Activated CD4-positive, alpha-beta T cell treated with anti-CD3 and anti-CD28 coated beads for 4 hours (primary cell): ENCODE measurements around the gene NUDT9.
"Not testable (repeated sequence)": the region's sequence is repeated elsewhere in the genome, so short reads cannot be mapped to it uniquely, and the experiment has no call there.

Experiments
- DNase-seq, 2 donors: peaks; one replicate each; pipeline ENCODE4 v3.0.0-alpha.2; 2020

The NUDT9 gene

DNA sequence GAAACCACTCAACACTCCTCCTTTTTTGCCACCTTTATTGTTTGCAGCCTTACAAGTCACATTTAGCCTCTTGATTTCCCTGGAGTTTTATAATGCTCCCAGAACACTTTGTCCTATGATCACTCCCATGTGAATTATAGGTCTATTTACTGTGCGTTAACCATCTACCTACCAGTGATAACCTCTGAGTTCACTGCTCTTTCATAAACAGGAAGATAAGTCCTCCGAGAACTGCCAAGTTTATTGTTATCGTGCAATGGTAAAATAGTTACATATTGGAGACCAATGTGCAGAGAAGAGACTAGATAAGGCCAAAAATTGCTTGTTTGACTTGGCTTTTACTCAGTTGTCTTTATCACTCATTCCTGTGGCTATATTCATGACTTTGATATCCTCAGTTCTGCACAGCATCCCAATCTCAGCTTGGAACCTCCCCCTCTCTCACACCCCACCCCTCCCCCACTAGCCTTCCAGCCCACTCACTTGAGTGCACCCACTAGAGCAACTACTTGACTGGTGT is 12.9 kb upstream of the NUDT9 start:
- DNase-seq = no peak

DNA sequence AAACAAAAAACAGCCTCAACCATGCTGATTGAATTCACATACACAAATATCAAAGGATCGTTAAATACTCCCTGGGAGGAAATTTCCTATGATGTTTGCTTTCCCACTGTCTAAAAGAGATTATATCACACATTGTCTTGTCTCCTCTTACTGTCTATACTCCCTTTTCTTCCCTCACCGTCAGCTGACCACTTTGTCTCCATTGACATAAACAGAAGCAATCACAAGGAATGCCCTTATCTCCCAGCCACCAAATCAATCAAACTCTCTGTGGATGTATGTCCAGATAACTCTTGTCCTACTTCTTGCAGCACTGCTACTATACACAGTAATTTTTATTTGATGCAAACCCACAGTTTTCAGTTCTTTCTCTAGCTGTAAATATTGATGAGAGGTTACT is 12.2 kb upstream of the NUDT9 start:
- no peak for DNase-seq

DNA sequence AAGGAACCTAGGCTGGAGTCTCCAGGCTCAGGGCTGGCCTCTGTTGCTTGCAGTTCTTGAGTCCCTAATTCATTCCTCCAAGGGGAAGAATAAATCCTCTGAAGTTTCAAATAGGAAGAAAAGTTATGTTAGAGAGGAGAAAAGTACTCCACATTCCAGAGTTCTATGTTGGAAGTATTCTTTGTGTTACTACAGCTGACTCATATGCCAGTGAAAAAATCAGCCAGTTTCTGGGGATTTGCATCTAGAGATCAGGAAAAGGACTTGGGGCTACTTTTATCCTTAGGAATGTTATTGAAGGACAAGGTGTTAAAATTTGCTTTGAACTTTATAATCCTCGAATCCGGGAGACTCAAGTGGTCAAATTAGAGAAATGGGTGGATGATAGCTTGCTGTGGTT is 11.7 kb upstream of the NUDT9 start:
- no peak for DNase-seq

DNA sequence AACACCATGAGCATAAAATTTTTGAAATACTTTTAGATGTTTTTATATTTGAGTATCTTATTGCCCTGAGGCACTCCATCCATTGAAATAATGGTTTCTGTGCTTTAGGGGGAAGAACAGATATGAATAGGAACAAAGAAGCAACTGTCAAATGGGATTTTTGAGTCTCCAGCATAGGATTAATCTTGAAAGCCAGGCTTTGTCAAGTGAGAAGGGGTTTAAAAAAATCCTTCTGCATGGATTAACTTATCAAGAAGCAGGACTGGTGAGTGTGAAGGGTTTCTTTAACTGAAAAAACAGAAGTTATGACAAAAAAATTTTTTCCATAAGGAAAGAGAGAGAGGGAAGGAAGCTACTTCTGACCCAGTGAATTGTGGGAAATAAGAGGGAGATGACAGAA is 7.6 kb upstream of the NUDT9 start:
- no peak for DNase-seq

DNA sequence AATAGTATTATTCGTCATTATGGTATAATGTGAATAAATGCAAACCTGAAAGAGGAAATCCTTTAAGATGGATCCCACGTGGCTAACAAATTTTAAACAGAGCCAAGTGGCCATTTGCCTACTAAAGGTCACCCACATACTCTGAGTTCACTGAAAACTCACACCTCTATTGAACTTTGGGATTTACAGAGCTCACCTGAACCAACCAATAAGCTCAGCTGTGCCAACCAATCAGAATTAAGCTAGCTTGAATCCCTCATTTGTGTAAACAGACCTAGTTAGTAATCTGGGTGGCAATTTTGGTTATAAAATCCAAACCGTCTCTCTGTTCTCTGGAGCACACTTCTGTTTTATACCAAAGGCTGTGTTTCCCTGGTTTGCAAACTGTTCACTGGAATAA is 5.4 kb upstream of the NUDT9 start:
- DNase-seq = no peak

DNA sequence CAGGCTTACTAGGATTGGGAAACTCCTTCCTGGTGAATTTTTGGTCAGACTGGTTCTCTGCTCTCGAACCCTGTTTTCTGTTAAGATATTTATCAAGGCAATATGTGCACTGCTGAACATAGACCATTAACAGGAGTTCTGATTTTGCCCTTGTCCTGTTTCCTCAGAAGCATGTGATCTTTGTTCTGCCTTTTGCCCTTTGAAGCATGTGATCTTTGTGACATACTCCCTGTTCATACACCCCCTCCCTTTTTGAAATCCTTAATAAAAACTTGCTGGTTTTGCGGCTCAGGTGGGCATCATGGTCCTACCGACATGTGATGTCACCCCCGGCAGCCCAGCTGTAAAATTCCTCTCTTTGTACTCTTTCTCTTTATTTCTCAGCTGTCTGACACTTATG is 4.0 kb upstream of the NUDT9 start:
- DNase-seq = not testable (repeated sequence)

DNA sequence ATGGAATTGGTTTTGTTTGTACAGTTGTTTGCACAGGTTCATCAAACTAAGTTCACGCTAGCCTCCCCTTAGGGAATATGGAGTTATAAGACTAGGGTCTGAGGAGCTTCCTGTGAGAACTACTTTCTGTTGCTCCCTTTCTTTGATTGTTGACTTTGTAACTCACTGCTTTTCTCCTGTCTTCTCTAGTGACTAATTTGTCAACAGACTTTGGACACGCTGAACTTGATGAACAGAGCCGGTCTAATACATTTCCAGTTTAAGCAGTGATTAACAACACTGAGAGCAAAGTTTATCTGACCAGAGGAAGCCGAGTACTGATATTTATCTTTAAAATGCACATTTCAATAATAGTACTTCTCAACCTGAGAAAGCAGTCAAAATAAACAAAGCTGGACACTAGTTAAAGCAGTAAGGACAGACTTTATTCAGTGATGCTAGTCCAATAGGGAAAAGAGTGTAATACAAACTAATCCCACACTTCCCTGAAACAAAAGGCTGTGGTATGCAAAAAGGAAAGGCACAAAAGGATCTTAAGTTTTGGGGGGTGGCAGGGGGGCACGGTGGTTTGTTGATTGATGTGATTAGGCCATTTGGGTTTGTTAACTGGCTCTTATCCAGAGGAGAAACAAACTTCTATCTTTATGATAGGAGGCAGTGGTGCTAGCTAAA is 2.7 kb upstream of the NUDT9 start:
- DNase-seq = no peak

DNA sequence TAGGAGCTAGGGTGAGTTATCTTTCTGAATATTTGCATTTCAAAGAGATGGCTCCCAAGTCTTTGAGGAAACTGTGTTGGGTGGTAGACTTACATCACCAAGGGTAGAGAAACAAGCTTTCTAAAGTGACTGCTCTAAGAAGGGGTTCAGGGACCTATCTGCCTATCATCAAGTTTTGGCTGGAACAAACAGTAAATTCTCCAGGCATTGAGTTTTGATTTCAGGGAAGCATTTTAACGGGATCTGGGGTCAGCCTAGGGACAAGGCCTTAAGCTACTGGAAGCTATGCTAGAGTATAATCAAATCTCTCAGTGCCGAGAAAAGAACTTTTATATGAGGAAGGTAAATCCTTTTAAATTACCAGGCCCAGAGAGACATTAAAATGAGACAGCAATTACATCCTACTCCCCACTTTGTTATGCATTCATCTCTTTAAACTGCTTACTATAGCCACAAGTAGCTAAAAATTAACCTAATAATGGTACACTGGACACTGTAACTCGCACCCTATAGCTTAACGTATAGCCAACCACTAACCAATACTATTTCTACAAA is 2.0 kb upstream of the NUDT9 start:
- no peak for DNase-seq

DNA sequence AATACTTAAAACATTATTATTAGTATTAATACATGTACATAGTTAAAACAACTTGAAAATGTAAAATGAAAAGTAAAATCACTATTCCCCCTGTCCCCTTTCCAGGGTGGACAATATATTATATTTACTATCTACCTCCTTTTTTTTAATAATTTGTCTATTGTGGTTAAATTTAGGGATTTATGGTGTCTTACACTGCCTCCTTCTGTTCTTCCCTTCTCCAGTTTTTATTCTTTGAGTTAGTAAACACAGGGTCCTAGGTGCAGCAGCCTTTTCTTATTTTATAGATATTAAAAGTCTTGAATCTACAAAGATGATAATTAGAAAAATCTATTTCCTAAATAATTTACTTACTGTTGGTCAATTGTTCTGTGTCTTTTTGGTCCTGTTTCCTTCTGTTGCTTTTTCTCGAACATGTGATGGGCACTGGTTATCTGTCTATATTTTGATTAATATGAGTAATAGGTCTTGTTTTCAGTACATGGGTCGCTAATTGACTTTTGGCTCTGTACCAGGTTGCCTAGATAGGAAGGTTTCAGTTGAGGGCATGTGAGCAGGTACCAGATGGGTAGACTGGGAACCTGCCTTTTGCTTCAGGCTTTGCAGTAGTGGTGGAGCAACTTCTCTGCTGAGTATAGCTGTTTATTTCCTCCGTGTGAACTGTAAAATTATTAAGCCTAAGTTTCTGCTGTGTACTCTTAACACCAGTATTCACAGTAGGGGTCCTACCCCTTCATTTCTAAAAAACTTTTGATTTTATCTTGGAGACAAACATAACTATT is 1.1 kb downstream of the NUDT9 start:
- DNase-seq = no peak

DNA sequence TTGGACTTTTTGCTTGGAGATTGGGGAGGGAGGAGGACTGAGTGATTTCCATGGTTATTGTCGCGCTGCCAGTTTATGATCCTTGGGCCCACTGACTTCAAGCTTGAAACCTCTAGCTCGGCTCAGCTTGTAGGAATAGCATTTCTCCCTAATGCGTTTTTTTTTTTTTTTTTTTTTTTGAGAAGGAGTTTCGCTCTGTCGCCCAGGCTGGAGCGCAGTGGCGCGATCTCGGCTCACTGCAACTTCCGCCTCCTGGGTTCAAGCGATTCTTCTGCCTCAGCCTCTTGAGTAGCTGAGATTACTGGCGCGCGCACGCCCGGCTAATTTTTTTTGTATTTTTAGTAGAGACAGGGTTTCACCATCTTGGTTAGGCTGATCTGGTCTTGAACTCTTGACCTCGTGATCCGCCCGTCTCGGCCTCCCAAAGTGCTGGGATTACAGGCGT is 1.7 kb downstream of the NUDT9 start:
- DNase-seq = not testable (repeated sequence)

DNA sequence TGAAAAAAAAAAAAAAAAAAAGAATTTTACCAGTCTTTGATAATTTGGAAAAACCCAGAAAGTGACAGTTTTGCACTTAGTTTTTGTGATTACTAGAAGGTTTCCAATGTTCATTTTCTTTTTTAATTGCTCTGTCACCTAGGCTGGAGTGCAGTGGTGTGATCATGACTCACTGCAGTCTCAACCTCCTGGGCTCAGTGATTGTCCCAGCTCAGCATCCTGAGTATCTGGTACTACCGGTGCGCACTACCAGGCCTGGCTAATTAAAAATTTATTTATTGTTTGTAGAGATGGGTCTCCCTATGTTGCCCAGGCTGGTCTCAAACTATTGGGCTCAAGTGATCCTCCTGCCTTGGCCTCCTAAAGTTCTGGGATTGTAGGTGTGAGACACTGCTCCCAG is 3.3 kb downstream of the NUDT9 start:
- no peak for DNase-seq

DNA sequence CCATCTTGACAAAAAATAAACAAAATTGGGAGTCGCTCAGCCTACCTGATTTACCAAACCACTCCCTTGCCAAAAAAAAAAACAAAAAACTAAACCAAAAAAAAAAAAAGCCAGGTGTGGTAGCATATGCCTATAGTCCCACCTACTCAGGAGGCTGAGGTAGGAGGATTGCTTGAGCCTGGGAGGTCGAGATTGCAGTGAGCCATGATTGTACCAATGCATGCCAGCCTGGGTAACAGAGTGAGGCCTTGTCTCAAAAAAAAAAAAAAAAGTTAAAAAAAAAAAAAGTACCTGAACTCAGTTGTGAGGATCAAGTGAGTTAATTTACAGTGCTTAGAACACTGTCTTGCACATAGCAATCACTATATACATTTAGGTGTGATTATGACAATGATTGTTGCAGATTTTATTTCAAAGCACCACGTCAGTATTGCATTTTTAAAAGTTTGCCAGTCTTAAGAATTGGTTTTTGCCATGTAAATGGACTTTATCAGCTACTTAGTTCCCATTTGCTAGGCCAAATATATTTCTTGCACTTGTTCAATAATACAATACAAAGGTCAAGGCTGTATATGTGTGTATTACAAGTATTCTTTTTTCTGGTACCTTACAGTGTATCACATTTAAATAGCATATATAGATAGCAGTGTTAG is 4.6 kb downstream of the NUDT9 start:
- no peak for DNase-seq

DNA sequence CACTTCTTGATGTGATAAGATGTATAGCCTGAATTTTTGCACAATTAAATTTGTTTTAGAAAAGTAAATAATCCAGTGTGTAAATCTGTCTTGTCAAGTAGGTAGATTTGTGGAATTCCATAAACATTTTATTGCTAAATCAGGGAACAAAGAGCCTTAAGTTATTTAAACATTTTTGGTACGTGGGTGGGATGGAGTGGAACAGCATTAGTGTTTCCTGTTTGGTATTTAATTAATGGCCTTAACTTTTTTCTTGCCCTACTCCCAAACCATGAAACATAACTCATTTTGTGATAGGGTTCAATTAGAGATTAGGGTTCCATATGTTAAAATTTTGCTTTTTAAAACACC is 5.1 kb downstream of the NUDT9 start:
- DNase-seq = no peak

DNA sequence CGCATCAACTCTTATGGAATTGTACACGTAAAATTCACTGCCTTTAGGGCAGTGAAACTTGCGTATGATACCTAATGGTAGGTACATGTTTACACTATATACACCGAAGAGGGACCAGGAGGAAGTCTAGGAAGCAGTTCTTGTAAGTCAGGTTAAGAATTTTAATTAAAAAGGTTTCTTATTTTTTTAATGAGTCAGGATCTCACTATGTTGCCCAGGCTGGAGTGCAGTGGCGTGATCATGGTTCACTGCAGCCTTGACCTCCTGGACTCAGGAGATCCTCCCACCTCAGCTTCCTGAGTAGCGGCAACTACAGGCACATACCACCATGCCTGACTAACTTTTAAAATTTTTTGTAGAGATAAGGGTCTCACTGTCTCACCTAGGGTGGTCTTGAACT is 6.6 kb downstream of the NUDT9 start:
- DNase-seq = no peak

DNA sequence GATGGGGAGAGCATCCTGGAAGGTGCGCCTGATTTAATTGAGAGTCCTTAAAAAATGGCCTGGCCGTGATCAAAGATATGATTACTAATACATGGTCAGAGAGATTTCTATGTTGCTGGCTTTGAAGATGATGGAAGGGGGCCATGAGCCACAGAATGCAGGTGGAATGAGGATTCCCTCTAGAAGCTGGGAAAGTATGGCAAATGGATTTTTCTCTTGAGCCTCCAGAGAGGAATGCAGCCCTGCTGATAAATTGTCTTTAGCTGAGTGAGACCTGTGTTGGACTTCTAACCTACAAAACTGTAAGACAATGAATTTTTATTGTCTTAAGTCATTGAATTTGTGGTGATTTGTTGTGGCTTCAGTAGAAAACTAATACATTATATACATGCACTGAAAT is 7.7 kb downstream of the NUDT9 start:
- DNase-seq = no peak

DNA sequence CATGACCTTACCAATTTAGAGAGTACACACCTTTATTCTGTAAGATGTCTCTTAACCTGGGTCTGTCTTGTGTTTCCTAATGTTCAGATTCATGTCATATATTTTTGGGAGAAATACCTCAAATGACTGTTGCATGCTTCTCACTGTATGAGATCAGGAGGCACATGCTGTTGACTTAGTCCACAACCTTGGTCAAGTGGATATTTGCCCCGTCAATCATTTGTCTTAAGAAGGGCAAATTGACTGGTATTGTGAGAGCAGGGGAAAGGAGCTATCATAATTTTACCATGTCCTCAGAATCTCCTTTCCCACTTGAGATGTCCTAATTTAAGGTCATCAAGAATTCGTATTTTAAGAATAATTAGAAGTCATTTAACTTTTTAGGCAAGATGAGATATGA is 11.0 kb downstream of the NUDT9 start:
- DNase-seq = no peak

DNA sequence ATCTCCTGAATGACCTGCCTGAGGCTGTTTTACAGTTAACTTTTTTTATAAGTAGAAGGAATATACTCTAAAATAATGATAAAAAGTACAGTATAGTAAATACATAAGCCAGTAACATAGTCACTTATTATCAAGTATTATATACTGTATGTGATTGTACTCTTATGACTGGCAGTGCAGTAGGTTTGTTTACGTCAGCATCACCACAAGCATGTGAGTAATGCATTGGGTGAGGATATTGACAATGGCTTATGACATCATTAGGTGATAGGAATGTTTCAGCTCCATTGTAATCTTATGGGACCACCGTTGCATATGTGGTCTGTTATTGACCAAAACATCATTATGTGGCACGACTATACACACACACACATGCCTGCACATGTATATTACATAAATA is 20.5 kb downstream of the NUDT9 start:
- DNase-seq = no peak

DNA sequence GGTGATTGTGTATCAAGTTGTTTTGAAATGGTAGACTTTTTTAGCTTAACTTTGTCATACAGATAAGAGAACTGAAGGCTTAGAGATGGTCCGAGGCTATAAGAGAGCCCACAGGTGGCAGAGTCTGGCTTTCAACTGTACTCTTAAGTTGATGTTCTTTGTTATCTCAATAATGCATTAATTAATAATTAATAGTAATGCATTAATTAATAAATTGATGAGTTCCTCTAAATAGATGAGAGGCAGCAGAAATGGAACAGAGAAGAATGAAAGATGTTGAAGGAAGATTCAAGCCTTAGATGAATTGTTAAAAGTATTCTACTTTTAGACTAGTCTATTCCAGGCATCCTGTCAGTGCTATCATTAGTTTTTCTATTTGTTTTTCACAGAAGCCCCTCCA is 22.4 kb downstream of the NUDT9 start:
- DNase-seq = no peak

DNA sequence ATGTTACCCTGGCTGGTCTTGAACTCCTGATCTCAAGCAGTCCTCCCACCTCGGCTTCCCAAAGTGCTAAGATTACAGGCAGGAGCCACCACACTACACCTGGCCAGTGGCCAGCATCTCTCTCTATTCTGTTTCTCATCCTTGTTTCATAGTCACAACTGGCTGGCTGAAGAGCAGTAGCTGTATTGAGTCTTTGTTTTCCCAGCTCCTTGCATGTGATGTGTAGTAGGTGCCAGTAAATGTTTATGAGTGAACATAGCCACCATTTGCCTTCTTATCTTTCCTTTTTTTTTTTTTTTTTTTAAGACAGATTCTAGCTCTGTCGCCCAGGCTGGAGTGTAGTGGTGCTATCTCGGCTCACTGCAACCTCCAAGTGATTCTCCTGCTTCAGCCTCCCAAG is 23.6 kb downstream of the NUDT9 start:
- DNase-seq = no peak

DNA sequence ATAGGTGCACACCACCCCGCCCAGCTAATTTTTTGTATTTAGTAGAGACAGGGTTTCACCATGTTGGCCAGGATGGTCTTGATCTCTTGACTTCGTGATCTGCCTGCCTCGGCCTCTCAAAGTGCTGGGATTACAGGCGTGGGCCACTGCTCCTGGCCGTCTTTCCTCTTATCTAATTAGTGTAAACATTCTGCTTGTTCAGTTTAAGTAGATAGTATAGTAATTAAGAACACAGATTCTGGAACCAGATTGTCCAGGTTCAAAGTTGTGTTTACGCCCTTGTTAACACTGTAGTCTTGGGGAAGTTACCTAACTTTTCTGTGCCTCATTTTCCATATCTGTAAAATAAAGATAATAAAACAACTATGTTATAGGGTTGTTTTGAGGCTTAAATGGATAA is 24.0 kb downstream of the NUDT9 start:
- DNase-seq = not testable (repeated sequence)

DNA sequence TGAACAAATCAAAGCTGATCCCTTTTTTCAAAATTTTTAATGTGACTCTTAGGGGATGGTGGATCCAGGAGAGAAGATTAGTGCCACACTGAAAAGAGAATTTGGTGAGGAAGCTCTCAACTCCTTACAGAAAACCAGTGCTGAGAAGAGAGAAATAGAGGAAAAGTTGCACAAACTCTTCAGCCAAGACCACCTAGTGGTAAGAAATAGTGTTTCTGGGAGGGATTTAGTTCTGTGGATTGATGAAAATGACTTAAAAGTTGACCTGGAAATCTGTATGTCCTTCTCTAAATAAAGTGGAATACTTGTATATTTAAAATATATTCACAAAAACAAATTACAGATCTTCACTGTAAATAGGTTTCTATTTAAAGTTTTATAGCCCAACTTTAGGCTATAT is 29.2 kb downstream of the NUDT9 start:
- no peak for DNase-seq

DNA sequence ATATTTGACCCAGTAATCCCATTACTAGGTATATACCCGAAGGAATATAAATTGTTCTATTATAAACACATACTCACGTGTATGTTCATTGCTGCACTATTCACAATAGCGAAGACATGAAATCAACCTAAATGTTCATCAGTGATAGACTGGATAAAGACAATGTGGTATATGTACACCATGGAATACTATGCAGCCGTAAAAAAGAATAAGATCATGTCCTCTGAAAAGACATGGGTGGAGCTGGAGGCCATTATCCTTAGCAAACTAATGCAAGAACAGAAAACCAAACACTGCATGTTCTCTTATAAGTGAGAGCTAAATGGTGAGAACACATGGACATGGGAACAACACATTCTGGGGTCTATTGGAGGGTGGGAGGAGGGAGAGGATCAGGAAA is 36.5 kb downstream of the NUDT9 start:
- no peak for DNase-seq

DNA sequence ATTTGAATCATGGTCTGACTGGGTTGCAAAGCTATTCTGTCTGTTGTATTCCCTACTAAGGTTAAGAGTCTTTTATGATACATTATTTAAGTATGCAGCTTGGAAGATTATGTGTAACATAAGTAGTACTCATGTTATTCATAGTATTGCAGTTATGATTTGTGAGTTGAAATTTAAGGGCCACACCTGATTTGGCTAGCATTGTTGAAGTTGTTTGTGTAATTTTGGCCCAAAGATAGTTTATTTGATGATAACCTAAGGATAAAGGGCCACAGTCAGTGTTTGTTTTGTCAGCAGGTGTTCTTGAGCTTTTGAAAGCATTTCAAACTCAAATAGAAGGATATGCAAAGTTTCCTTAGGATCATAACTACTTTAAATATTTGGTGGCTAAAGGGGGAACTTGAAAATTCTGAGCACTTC is 38.9 kb downstream of the NUDT9 start:
- DNase-seq = no peak

DNA sequence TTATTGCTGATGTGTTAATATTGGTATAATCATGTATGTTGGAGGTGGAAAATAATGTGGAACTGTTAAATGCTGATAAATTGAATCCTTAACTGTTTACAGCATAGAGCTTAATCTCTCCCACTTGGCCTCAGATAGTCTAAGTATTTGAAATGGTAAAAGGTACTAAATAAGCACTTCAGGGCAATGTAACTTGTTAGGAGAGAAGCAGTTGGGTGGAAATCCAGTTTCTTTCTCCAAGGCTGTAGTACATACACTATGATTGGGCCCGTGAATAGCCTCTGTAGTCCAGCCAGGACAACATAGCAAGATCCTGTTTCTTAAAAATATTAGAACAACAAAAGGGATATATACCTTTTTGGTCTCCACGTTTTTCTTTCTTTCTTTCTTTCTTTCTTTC is 39.7 kb downstream of the NUDT9 start:
- no peak for DNase-seq
